Right lobe of liver (tissue), 6 donors: ENCODE measurements around the gene CPPED1. TPM values are rescaled to one million over a fixed set of nuclear protein-coding genes. Genes with fewer than 3 reads are reported as not detected.

Experiments
- ATAC-seq, 4 donors: fragments of 200-7000 bp; cut with Tn5 transposase; one replicate each; pipeline ENCODE4 v1.9.1; 2020; ENCODE audit warnings: mild to moderate bottlenecking in 4 of 4, moderate library complexity in 4 of 4
- DNase-seq, 3 donors: peaks; one replicate each; pipeline ENCODE4 v3.0.0-alpha.2; 2020
- H3K27ac ChIP-seq, 3 donors: fragments of 200-600 bp; one replicate each; pipeline ENCODE4 v1.8.0; 2022
- H3K27me3 ChIP-seq, 2 donors: fragments of 200-600 bp; one replicate each; pipeline ENCODE4 v1.8.0; 2022
- H3K36me3 ChIP-seq, 4 donors: fragments of 200-600 bp; sonication (generic) in 1 of 4; one replicate each; pipeline versions ENCODE4 v1.5.1 to v1.8.0; 2017 to 2022; ENCODE audit warnings: control low read depth in 1 of 4
- H3K4me1 ChIP-seq, 4 donors: fragments of 200-600 bp; sonication (generic) in 1 of 4; one replicate each; pipeline versions ENCODE4 v1.5.1 to v1.8.0; 2017 to 2022; ENCODE audit warnings: control low read depth in 1 of 4
- H3K4me3 ChIP-seq, 3 donors: fragments of 200-600 bp; one replicate each; pipeline ENCODE4 v1.8.0; 2022
- H3K9me3 ChIP-seq, 4 donors: fragments of 200-600 bp; sonication (generic) in 1 of 4; one replicate each; pipeline versions ENCODE4 v1.5.1 to v1.8.0; 2017 to 2022; ENCODE audit warnings: control low read depth in 1 of 4
- POLR2A ChIP-seq: fragments of 450-650 bp; IDR thresholded peaks from one replicate; pipeline ENCODE4 v1.6.1; 2017; ENCODE audit warnings: antibody characterized with exemption, mild to moderate bottlenecking
- WGBS: methylation state at CpG from one replicate; pipeline ENCODE4 v1.1.6; 2018; ENCODE audit warnings: low coverage, low lambda C conversion rate; ENCODE audit not compliant: insufficient coverage; ENCODE audit errors: missing lambda C conversion rate; 5-methylcytosine and 5-hydroxymethylcytosine counted together
- intact Hi-C, 2 donors: fragments of 100-400 bp; cut with DNase I; formaldehyde crosslinking; loops; one replicate each; pipeline versions ENCODE4 v1.11.2 to v1.14.1; 2022
- total RNA-seq, 6 experiments: library from RNA; depleted of rRNA in 2 of 6; stranded (reverse); fragments of >200 nt in 2 of 6; fragmentation: NEBNext Ultra II Directional in 3 of 6; extraction: Animal tissue kit (Norgen Biotek cat#: 25700) in 3 of 6; gene quantifications; one replicate each; pipeline versions ENCODE4 v1.1.0 to v1.2.4, GENCODE V29; 2016 to 2023
- TF ChIP-seq, protein P1 (sequence below), 4 donors: fragments of 200-600 bp in 3 of 4; fragments of 450-650 bp in 1 of 4; IDR thresholded peaks; one replicate each; pipeline versions ENCODE4 v1.5.1 to v1.8.0; 2016 to 2022; ENCODE audit warnings: antibody characterized with exemption in 4 of 4, mild to moderate bottlenecking in 2 of 4
- donor health status: DM: no; HTN: yes; CAD: no.
- donor health status: DM: no; HTN: no; CAD: no.
- donor health status: DM: no; HTN: no; CAD: no.
- donor health status: DM: no; HTN: yes; CAD: no.
- donor health status: DM: no; HTN: yes; CAD: no.

The CPPED1 gene
- total RNA-seq, 6 experiments from 2014 or later: 24.0 to 41.6 (median 31.0) TPM

DNA sequence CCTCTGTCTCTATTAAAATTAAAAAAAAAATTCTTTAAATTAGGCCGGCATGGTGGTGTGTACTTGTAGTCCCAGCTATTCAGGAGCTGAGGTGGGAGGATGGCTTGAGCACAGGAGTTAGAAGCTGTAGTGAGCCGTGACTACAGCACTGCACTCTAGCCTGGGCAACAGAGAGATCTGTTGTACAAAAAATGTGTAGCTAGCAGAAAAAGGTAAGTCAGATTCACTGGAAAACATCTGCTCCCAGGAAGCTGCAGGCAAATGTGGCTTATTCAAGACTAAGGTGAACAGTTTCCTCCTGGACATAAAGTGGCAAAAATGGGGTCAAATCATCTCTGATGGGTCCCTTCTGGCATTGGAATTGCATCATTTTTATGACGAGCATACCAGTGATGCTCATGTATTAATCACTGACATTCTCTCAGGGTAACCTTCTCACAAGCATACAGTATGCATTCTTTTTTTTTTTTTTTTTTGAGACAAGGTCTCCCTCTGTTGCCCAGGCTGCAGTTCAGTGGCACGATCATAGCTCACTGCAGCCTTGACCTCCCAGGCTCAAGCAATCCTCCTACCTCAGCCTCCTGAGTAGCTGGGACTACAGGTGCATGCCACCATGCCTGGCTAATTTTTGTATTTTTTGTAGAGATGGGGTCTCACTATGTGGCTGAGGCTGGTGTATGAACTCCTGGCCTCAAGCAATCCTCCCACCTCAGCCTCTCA is 48.7 kb downstream of the CPPED1 start:
- Histone ChIP-seq H3K9me3 (no peaks in the 10 kb centered on the region), H3K4me3 (peak overlapping the region in 1 of 3 donors; percentile 19), H3K27me3 (no peaks in the 10 kb centered on the region), H3K27ac (peak overlapping the region; percentile 57 to 80 (median 61)), H3K4me1 (peaks cover 2 to 63% (median 22%) of the 10 kb centered on the region in 4 donors), H3K36me3 (no peaks in the 10 kb centered on the region)
- no peak for TF ChIP-seq POLR2A
- TF ChIP-seq, protein P1, sequence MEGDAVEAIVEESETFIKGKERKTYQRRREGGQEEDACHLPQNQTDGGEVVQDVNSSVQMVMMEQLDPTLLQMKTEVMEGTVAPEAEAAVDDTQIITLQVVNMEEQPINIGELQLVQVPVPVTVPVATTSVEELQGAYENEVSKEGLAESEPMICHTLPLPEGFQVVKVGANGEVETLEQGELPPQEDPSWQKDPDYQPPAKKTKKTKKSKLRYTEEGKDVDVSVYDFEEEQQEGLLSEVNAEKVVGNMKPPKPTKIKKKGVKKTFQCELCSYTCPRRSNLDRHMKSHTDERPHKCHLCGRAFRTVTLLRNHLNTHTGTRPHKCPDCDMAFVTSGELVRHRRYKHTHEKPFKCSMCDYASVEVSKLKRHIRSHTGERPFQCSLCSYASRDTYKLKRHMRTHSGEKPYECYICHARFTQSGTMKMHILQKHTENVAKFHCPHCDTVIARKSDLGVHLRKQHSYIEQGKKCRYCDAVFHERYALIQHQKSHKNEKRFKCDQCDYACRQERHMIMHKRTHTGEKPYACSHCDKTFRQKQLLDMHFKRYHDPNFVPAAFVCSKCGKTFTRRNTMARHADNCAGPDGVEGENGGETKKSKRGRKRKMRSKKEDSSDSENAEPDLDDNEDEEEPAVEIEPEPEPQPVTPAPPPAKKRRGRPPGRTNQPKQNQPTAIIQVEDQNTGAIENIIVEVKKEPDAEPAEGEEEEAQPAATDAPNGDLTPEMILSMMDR (IDR thresholded peaks at IDR 0.05): no peak
- DNase-seq (no peak), ATAC-seq (no peak)
- intact Hi-C loops: no loop called here
- 35% methylated on average over 4 of the region's 4 CpGs for WGBS

- Histone ChIP-seq H3K9me3 (no peaks in the 10 kb centered on the region), H3K36me3 (no peaks in the 10 kb centered on the region), H3K27ac (peak overlapping the region; percentile 55 to 80 (median 61)), H3K27me3 (no peaks in the 10 kb centered on the region), H3K4me3 (peak overlapping the region in 2 of 3 donors; percentile 11 to 19), H3K4me1 (peaks cover 2 to 56% (median 22%) of the 10 kb centered on the region in 4 donors)
- DNase-seq: peak in 2 of 3 donors; percentile 60 to 62
- 37% methylated on average over 15 of the region's 15 CpGs for WGBS
- peak; percentile 8 for TF ChIP-seq POLR2A
- TF ChIP-seq, protein P1 (IDR thresholded peaks at IDR 0.05): no peak
- peak; percentile 42 to 56 (median 52) for ATAC-seq
- intact Hi-C loops: no loop called here
Measured at GRCh38 chr16:12753203-12754023, 50.3 kb downstream of the CPPED1 start.

DNA sequence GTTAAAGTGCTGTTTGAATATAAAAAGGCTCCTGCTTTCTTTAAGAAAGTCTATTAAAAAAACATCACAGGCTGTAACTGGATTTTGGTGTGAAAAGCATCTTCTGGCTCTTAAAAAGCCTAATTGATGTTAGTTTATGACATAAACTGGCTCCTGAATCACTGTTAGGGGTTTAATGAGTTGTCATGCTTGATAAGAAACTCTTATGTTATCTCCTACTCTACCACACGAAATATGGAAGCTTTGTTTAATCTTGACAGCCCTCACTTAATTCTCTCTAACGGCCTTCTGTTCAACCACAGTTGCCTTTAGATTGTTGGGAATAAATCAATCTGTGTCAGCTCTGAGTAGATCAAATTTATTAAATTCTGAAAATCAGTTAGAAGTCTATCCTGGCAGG is 51.5 kb downstream of the CPPED1 start:
- no peak for ATAC-seq
- Histone ChIP-seq H3K4me3 (no peak overlapping the region), H3K36me3 (no peaks in the 10 kb centered on the region), H3K27me3 (no peaks in the 10 kb centered on the region), H3K27ac (no peak overlapping the region), H3K4me1 (peaks cover under 1 to 43% (median 15%) of the 10 kb centered on the region in 4 donors), H3K9me3 (no peaks in the 10 kb centered on the region)
- intact Hi-C loops: no loop called here
- DNase-seq: no peak
- TF ChIP-seq, protein P1 (IDR thresholded peaks at IDR 0.05): no peak
- no peak for TF ChIP-seq POLR2A
- WGBS: 77% methylated on average over 2 of the region's 2 CpGs

GRCh38 chr16:12750554-12750918 is 53.2 kb downstream of the CPPED1 start:
- intact Hi-C loops: no loop called here
- H3K9me3 ChIP-seq: no peaks in the 10 kb centered on the region
- no peaks in the 10 kb centered on the region for H3K36me3 ChIP-seq
- no peaks in the 10 kb centered on the region for H3K27me3 ChIP-seq
- H3K4me1 ChIP-seq: peaks cover 0 to 30% (median 12%) of the 10 kb centered on the region in 4 donors
- no peak overlapping the region for H3K4me3 ChIP-seq
- 89% methylated on average over 7 of the region's 9 CpGs for WGBS
- ATAC-seq: no peak
- TF ChIP-seq, protein P1 (IDR thresholded peaks at IDR 0.05): no peak
- no peak for TF ChIP-seq POLR2A
- H3K27ac ChIP-seq: no peak overlapping the region
- DNase-seq: no peak
